Measurements from ENCODE around the gene EEA1. TPM values are rescaled to one million over a fixed set of nuclear protein-coding genes. Genes with fewer than 3 reads are reported as not detected.
A peak's percentile ranks its signal among the peaks of the same experiment; 100 is the strongest.

EEA1 gene
- total RNA-seq, 6 experiments from 2014 or later = 40.7 to 45.2 (median 44.1) TPM

- Mint-ChIP-seq H3K36me3 (ENCODE audit: low read depth) (peaks cover 19% of the 10 kb centered on the region; the same call in 1 of the 2 replicates), H3K9me3 (no peaks in the 10 kb centered on the region), H3K27me3 (ENCODE audit: insufficient read depth) (no peaks in the 10 kb centered on the region), H3K27ac (no peak overlapping the region), H3K4me1 (ENCODE audit: low read depth) (peaks cover 7% of the 10 kb centered on the region), H3K4me3 (no peak overlapping the region)
- TF ChIP-seq, protein P1, sequence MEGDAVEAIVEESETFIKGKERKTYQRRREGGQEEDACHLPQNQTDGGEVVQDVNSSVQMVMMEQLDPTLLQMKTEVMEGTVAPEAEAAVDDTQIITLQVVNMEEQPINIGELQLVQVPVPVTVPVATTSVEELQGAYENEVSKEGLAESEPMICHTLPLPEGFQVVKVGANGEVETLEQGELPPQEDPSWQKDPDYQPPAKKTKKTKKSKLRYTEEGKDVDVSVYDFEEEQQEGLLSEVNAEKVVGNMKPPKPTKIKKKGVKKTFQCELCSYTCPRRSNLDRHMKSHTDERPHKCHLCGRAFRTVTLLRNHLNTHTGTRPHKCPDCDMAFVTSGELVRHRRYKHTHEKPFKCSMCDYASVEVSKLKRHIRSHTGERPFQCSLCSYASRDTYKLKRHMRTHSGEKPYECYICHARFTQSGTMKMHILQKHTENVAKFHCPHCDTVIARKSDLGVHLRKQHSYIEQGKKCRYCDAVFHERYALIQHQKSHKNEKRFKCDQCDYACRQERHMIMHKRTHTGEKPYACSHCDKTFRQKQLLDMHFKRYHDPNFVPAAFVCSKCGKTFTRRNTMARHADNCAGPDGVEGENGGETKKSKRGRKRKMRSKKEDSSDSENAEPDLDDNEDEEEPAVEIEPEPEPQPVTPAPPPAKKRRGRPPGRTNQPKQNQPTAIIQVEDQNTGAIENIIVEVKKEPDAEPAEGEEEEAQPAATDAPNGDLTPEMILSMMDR (IDR thresholded peaks at IDR 0.05) = no peak
- no peak for DNase-seq
Observed at GRCh38 chr12:92876496-92876895, 52.6 kb downstream of the EEA1 start.

DNA sequence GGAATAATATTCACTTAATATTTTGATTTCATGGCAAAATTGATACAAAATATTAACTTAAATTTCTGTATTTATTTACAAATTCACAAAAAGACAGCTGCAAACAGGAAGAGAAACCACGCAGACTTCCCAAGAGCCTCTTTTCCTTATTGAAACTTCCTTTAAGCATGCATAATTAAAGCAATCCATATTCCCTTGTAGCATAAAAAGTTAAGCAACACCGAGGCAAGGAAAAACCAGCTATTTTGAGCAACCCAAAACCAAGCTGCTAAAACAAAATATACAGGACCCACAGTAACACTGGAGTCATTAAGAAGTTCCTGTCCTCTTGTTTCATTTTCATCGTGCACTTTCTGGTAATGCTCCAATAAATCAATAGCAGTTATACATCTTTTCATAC lies 58.0 kb downstream of the EEA1 start:
- Mint-ChIP-seq H3K27ac (no peak overlapping the region), H3K36me3 (ENCODE audit: low read depth) (0 out of 2 replicates have a peak, but pooled peaks cover 5% of the 10 kb centered on the region), H3K4me1 (ENCODE audit: low read depth) (no peaks in the 10 kb centered on the region), H3K4me3 (no peak overlapping the region), H3K9me3 (no peaks in the 10 kb centered on the region), H3K27me3 (ENCODE audit: insufficient read depth) (no peaks in the 10 kb centered on the region)
- DNase-seq = no peak
- TF ChIP-seq, protein P1 (IDR thresholded peaks at IDR 0.05) = no peak

GRCh38 chr12:92866418-92866817 lies 62.7 kb downstream of the EEA1 start:
- H3K4me1 Mint-ChIP-seq (ENCODE audit: low read depth) = no peaks in the 10 kb centered on the region
- DNase-seq = no peak
- no peaks in the 10 kb centered on the region for H3K27me3 Mint-ChIP-seq (ENCODE audit: insufficient read depth)
- no peak overlapping the region for H3K27ac Mint-ChIP-seq
- H3K9me3 Mint-ChIP-seq = no peaks in the 10 kb centered on the region
- TF ChIP-seq, protein P1 (IDR thresholded peaks at IDR 0.05) = no peak
- H3K36me3 Mint-ChIP-seq (ENCODE audit: low read depth) = peaks cover 19% of the 10 kb centered on the region
- H3K4me3 Mint-ChIP-seq = no peak overlapping the region

DNA sequence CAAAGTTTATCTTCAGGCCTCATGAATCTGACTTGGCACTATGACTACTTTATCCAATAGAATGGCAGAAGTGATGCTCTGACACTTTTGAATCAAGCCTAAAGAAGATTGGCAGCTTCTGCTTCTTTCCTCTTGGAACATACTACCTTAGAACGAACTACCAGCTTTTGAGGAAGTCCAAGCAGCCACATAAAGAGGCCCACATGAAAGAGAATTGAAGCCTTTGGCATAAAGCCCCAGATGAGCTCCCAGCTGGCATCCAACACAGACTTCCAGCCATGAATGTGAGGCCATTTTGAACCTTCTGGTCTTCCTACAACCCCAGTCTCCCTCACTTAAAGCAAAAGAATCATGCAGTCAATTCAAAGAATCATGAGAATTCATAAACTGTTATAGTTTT lies 65.8 kb downstream of the EEA1 start:
- Mint-ChIP-seq H3K27me3 (ENCODE audit: insufficient read depth) (no peaks in the 10 kb centered on the region), H3K9me3 (no peaks in the 10 kb centered on the region), H3K4me1 (ENCODE audit: low read depth) (peaks cover 11% of the 10 kb centered on the region), H3K4me3 (no peak overlapping the region), H3K36me3 (ENCODE audit: low read depth) (peaks cover 34% of the 10 kb centered on the region), H3K27ac (no peak overlapping the region)
- DNase-seq = no peak
- TF ChIP-seq, protein P1 (IDR thresholded peaks at IDR 0.05) = no peak

DNA sequence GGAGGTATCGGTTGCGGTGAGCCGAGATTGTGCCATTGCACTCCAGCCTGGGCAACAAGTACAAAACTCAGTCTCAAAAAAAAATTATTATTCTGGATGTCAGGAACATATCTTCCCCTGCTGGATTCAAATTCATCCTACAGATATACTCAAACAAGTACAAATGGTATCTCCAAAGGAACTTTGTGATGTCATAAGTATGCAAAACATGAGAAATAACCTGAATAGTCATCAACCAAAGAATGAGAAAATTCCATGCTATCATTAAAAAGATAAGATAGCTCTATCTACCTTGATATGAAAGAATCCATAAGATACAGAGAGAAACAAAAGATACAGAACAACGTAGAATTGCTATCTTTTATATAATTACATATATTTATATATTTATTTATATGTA lies 67.7 kb downstream of the EEA1 start:
- no peak overlapping the region for H3K4me3 Mint-ChIP-seq
- no peaks in the 10 kb centered on the region for H3K27me3 Mint-ChIP-seq (ENCODE audit: insufficient read depth)
- TF ChIP-seq, protein P1 (IDR thresholded peaks at IDR 0.05) = no peak
- H3K36me3 Mint-ChIP-seq (ENCODE audit: low read depth) = peaks cover 40% of the 10 kb centered on the region
- no peak overlapping the region for H3K27ac Mint-ChIP-seq
- peaks cover 11% of the 10 kb centered on the region for H3K4me1 Mint-ChIP-seq (ENCODE audit: low read depth)
- H3K9me3 Mint-ChIP-seq = no peaks in the 10 kb centered on the region
- DNase-seq = no peak

DNA sequence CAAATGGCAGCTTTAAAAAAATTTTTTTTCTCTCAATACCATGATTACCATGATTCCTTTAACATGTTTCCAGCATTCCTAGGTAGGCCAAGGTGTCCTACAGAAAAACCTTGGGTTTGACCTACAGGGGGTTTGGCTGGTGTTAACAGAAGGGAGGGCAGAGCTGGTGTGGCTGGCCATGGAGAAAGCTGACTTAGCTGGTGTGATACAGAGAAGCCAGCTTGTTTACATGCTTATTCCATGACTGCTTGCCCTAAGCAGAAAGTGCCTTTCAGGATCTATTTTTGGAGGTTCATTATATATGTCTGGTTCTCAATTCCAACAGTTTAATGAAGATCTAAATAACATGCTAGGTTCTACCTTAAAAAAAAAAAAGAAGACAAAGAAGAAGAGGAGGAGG lies 68.6 kb downstream of the EEA1 start:
- peaks cover 11% of the 10 kb centered on the region for H3K4me1 Mint-ChIP-seq (ENCODE audit: low read depth)
- TF ChIP-seq, protein P1 (IDR thresholded peaks at IDR 0.05) = no peak
- DNase-seq = no peak

More for the DNA sequence above, 68.6 kb downstream of the EEA1 start:
- H3K36me3 Mint-ChIP-seq (ENCODE audit: low read depth) = peaks cover 40% of the 10 kb centered on the region
- H3K4me3 Mint-ChIP-seq = no peak overlapping the region
- H3K27me3 Mint-ChIP-seq (ENCODE audit: insufficient read depth) = no peaks in the 10 kb centered on the region
- H3K9me3 Mint-ChIP-seq = no peaks in the 10 kb centered on the region
- H3K27ac Mint-ChIP-seq = peak overlapping the region; percentile 17; the same call in 1 of the 2 replicates
